SK-N-SH treated with all-trans-retinoic acid at 6 μM for 48 hours (cell line): ENCODE results near the gene HSPG2.

Source experiments
- CREB5 ChIP-seq: fragments of 250-450 bp; sonication (Bioruptor Pico); IDR thresholded peaks from 2 replicates; pipeline ENCODE4 v1.5.1; 2020; ENCODE audit warnings: low read depth, mild to moderate bottlenecking, moderate library complexity
- TOX ChIP-seq: fragments of 250-450 bp; sonication (Bioruptor Pico); IDR thresholded peaks from 2 replicates; pipeline ENCODE4 v1.8.0; 2021; ENCODE audit warnings: mild to moderate bottlenecking, moderate library complexity, borderline replicate concordance
- ZNF70 ChIP-seq: fragments of 450-650 bp; formaldehyde crosslinking; IDR thresholded peaks from 2 replicates; pipeline ENCODE4 v1.5.0; 2020; ENCODE audit warnings: mild to moderate bottlenecking, moderate library complexity

GRCh38 chr1:21906173-21907078, 30.7 kb downstream of the HSPG2 start:
- TF ChIP-seq CREB5 (no peak), ZNF70 (CRISPR knock-in tag) (no peak), TOX (no peak)
